ENCODE data around the gene ARMC6.

- TF ChIP-seq CTCF (IDR thresholded peaks at IDR 0.05) (no peak), POLR2AphosphoS5 (IDR thresholded peaks at IDR 0.05) (no peak), EP300 (IDR thresholded peaks at IDR 0.05) (no peak), POLR2A (IDR thresholded peaks at IDR 0.05) (no peak)
Measured at GRCh38 chr19:19103167-19103566, 69.8 kb downstream of the ARMC6 start.

All from sigmoid colon (tissue), 4 donors.